HG02981 (cell line): ENCODE measurements around the gene NSUN7.
"Not testable (repeated sequence)": the region's sequence is repeated elsewhere in the genome, so short reads cannot be mapped to it uniquely, and the experiment has no call there.

ENCODE experiments used
- ATAC-seq: cut with Tn5 transposase; IDR thresholded peaks from one replicate; pipeline ENCODE4 v1.9.1; 2021; ENCODE audit warnings: mild to moderate bottlenecking, moderate library complexity; ENCODE audit not compliant: unreplicated experiment

Gene NSUN7

GRCh38 chr4:40812386-40812785 lies 62.6 kb downstream of the NSUN7 start:
- no peak for ATAC-seq

DNA sequence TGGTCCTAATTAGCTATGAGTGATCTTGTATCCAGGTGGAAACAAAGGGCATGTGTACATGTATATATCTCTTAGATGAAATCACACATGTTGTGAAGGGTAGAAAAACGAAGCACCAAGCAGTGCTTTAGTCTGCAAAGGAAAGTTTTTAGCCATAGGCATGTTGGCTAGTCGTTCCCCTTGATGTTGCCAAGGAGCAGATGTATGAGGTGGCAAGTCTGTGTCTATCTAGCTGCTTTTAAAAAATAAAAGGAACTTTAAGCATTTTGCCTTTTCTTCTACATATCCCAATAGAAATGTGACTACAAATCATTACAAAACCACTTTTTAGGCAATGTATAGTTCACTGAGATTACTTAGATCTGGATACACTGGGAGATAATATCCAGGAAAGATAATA lies 63.1 kb downstream of the NSUN7 start:
- no peak for ATAC-seq

DNA sequence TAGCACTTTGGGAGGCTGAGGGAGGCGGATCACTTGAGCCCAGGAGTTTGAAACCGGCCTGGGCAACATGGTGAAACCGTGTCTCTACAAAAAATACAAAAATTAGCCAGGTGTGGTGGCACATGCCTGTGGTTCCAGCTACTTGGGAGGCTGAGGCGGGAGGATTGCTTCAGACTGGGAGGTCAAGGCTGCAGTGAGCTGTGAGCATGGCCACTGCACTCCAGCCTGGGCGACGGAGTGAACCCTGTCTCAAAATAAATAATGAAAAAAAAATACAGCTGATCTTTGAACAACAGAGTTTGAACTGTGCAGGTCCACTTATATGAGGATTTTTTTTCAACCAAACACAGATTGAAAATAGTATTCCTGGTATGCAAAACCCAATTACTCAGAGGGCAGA lies 67.4 kb downstream of the NSUN7 start:
- ATAC-seq: not testable (repeated sequence)

DNA sequence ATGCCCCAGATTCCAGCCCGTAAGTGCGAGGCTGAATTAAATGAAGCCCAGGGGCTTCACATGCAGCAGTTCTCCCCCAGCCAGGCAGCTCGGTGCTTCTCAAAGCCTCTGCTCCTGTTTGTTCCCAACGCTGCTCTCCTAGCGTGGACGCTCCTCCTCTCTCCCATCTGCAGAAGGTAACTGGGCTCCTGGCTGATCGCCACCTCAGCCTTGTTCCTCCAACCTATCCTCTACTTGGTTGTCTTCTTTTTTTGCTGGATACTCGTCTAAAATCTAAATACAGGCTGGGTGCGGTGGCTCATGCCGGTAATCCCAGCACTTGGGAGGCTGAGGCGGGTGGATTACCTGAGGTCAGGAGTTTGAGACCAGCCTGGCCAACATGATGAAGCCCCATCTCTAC lies 70.3 kb downstream of the NSUN7 start:
- no peak for ATAC-seq

- no peak for ATAC-seq
These were observed 72.8 kb downstream of the NSUN7 start for GRCh38 chr4:40822420-40823166.

DNA sequence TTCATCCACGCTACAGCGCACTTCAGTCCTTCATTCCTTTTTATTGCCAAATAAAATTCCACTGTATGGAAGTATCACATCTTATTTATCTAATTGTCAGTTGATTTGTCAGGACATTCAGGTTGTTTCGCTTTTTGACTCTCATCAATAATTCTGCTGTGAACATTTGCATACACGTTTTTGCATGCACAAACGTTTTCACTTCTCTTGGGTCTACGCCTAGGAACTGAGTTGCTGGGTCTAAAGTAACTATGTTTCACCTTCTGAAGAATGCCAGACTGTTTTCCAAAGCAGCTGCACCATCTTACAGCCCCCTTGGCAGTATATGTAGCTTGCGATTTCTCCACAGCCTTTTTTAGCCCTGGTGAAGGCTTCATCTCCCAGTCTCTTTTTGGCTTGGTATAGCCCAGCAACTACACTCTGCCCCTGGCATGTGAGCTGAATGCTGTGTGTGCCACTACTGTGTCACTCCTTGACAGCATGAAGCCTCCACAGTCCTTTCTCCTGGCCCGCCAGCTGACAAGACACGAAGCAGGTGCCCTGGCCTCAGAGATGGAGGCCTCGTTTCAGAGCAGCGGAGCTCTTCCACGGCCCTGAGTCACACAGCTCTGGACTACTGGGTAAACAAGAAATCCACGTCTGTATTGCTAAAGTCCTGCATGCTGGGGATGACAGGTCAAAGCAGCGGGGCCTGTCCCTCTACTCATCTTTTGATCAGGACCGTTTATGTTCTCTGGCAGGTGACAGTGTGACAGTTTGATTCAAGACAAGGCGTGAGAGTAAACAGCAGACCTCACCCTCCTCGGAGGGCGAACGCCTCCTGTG lies 75.5 kb downstream of the NSUN7 start:
- no peak for ATAC-seq

- no peak for ATAC-seq
These were observed 77.1 kb downstream of the NSUN7 start for GRCh38 chr4:40826821-40827220.

DNA sequence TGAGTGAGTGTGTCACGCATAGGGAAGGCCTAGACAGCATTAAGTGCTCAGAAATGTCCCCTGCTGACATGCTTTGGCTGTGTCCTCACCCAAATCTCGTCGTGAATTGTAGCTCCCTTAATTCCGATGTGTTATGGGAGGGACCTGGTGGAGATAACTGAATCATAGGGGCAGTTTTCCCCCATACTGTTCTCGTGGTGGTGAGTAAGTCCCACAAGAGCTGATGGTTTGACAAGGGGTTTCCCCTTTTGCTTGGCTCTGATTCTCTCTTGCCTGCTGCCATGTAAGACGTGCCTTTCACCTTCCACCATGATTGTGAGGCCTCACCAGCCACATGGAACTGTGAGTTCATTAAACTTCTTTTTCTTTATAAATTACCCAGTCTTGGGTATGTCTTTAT lies 78.0 kb downstream of the NSUN7 start:
- no peak for ATAC-seq

DNA sequence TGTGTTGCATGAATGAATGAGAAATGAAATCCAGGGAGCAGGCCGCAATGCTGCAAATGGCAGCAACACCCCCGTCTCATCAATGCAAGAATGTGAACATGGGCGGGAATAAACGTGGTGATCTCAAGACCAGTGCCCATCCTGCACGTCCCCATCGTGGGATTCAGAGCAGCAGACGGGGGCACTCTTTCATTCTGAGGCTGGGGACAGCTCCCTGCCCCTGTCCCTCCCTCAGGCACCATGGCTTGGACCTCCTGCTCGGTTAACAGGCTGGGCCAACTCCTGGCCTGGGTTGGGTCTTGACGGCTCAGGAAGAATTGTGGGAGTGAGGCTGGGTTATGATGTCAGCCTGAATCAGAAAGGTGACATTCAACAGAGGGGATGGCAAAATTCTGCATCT lies 78.9 kb downstream of the NSUN7 start:
- no peak for ATAC-seq

GRCh38 chr4:40829586-40829985 lies 79.8 kb downstream of the NSUN7 start:
- ATAC-seq: no peak

DNA sequence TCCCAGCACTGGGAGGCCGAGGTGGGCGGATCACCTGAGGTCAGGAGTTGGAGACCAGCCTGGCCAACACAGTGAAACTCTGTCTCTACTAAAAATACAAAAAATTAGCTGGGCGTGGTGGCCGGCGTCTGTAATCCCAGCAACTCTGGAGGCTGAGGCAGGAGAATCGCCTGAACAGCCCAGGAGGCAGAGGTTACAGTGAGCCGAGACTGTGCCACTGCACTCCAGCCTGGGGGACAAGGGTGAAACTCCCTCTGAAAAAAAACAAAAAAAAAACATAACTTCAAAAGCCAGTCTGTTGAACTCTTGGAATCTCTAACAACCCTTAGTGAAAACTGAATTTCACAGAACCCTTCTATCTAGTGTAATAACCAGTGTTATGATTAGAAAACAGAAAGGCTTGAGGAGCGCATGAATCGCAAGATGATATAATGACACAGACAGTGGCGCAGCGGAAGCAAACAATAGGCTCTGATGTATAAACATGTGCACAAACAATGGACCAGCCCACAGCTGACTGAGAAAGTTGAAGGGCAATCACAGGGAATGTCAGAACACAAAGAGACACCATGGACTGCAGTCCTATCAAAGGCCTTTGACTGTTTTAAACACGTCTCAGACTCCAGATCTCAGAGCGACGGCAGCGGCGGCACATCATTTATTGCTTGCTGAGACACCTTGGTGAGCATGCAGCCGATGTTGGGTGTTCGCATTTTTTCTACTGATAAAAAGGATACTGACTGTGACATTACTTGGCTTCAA lies 81.6 kb downstream of the NSUN7 start:
- no peak for ATAC-seq

DNA sequence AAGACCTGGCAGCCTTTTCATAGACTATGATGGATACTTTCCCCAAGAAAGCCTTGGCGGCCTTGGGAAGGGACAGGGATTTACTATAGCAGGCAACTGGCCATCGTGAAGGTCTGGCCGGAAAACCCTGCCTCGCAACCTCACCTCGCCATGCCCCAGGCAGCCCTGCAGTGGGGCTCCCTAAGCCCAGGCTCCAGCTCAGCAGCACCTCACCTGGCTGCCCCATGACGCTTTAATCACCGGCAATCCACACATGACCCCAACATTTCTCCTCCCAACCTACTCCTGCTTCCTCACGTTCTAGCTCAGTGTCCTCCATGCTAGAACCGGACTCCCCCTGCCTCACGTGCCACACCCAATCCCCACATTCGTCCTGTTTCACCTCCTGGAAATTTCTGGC lies 82.4 kb downstream of the NSUN7 start:
- no peak for ATAC-seq

DNA sequence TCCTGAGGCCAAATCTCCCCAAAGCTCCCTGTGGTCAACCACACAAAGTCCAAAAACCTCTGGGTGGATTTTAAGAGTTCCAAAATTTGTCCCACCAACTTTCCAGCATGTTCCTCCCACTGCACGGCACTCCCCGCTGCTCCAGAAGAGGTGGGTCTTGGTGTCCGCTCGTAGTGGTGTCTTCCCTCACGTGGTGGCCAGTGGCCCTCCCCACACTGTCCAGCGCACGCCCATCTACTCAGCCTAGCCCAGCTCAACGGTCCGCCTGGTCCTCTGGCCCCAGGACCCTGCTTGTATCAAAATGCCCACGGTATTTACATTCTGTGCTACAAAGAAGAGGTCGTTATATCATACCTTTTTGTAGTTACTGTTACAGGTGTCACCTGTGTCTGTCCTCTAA lies 83.5 kb downstream of the NSUN7 start:
- no peak for ATAC-seq

DNA sequence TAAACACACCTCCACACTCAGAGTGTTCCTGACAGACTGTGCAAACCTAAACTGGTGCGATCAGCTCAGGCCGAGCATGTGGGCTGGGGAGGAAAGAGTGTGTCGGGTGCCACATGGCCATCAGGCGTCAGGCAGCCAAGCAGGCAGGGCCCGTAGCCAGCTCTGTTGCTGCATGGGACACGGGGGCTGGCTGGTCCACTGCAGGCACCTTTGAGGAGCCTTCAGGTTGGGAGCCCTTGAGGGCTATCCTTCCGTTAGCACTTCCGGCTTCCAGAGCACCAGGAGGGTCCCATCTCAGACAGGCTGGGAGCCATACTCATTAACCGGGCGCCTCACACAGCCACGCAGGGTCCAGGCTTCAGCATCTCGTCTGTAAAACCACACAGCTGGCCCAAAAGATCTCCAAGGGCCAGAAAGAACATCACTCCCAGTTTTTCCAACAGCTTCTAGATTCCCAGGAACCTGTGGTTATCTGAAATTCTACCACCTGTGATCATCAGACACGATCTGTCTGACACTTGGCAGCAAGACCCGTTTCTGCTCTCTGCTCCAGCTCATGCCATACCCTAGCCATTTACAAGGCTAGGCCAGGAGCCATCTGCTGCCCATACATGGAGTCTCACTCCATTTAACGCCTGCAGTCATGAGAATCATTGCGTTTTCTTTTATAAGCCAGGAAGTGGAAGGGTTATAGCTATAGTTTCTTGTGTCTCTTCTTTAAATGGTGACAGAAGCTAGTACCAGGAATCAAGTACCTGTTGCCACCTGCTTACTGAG lies 87.5 kb downstream of the NSUN7 start:
- ATAC-seq: no peak

- ATAC-seq: no peak
These were observed 89.0 kb downstream of the NSUN7 start for GRCh38 chr4:40838742-40839141.

DNA sequence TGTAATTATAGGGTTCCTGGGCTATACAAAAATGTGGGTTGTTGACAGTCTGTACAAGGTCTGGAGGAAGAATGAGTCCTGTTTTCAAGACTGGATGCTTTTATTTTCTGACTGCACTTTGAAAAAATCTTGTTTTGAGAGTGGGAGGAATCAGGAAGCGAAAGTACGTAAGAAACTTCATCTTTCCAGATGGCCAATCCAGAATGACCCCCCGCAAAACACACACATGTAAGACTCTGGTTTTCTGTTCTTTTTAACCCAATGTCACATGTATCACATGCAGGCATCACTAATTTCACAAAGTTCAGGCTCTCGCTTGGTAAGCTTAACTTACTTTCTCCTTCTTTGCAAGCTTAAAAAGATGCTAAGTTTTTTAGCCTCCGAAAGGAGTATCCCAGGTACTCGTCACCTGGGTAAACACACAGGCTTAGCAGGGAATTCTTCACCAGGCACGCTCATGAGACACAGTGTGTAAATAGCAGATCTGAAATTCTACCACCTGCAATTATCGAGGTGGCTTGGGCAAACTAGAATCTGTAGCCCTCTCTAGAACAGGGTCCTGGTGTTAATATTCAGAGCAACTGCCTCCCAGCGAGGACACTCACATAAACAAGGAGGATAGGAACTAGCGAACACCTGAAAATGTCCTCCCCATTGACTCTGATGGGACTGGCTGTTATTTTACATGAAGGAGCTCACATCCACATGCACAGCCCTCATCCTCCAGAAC lies 90.7 kb downstream of the NSUN7 start:
- ATAC-seq: no peak

GRCh38 chr4:40840985-40841571 lies 91.3 kb downstream of the NSUN7 start:
- peak; percentile 70 for ATAC-seq

- ATAC-seq: no peak
These were observed 92.6 kb downstream of the NSUN7 start for GRCh38 chr4:40842318-40842717.

GRCh38 chr4:40842725-40843423 lies 93.1 kb downstream of the NSUN7 start:
- no peak for ATAC-seq
